ENCODE measurements around the gene ACAA1. TPM values are rescaled to one million over a fixed set of nuclear protein-coding genes. Genes with fewer than 3 reads are reported as not detected.

ACAA1 gene
- total and polyA plus RNA-seq, 4 donors = 220 to 410 (median 340) TPM

- TF ChIP-seq EGR1 (IDR thresholded peaks at IDR 0.05; ENCODE audit: low read depth in 2 of 2) (no peak), JUND (IDR thresholded peaks at IDR 0.05) (no peak), RAD21 (IDR thresholded peaks at IDR 0.05) (no peak), NR2F2 (IDR thresholded peaks at IDR 0.05) (no peak), HNF4G (IDR thresholded peaks at IDR 0.05) (no peak), ATF3 (IDR thresholded peaks at IDR 0.05) (no peak), YY1 (IDR thresholded peaks at IDR 0.05) (no peak), REST (IDR thresholded peaks at IDR 0.05) (no peak), TAF1 (conservative IDR thresholded peaks at IDR 0.05) (no peak), FOXA2 (IDR thresholded peaks at IDR 0.05) (no peak), FOXA1 (IDR thresholded peaks at IDR 0.05) (no peak), GABPA (IDR thresholded peaks at IDR 0.05 in 1 of 2, conservative IDR thresholded peaks at IDR 0.05 in 1 of 2) (no peak), RXRA (IDR thresholded peaks at IDR 0.05) (no peak), SP1 (IDR thresholded peaks at IDR 0.05) (no peak), HNF4A (conservative IDR thresholded peaks at IDR 0.05) (no peak), ZBTB33 (IDR thresholded peaks at IDR 0.05) (no peak)
- TF ChIP-seq, protein P1, sequence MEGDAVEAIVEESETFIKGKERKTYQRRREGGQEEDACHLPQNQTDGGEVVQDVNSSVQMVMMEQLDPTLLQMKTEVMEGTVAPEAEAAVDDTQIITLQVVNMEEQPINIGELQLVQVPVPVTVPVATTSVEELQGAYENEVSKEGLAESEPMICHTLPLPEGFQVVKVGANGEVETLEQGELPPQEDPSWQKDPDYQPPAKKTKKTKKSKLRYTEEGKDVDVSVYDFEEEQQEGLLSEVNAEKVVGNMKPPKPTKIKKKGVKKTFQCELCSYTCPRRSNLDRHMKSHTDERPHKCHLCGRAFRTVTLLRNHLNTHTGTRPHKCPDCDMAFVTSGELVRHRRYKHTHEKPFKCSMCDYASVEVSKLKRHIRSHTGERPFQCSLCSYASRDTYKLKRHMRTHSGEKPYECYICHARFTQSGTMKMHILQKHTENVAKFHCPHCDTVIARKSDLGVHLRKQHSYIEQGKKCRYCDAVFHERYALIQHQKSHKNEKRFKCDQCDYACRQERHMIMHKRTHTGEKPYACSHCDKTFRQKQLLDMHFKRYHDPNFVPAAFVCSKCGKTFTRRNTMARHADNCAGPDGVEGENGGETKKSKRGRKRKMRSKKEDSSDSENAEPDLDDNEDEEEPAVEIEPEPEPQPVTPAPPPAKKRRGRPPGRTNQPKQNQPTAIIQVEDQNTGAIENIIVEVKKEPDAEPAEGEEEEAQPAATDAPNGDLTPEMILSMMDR (IDR thresholded peaks at IDR 0.05; ENCODE audit: low read depth, low read length, missing input control) = no peak
- TF ChIP-seq, protein P2, sequence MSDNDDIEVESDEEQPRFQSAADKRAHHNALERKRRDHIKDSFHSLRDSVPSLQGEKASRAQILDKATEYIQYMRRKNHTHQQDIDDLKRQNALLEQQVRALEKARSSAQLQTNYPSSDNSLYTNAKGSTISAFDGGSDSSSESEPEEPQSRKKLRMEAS (IDR thresholded peaks at IDR 0.05) = no peak
- H3K4me1 ChIP-seq (ENCODE audit: control insufficient read depth in 4 of 4, insufficient read depth in 4 of 4, low read length in 3 of 4) = peaks cover 0 to 20% (median 11%) of the 10 kb centered on the region in 4 donors
- 82% methylated on average over 13 of the region's 13 CpGs for WGBS
- no peaks in the 10 kb centered on the region for H3K27me3 ChIP-seq (ENCODE audit: control insufficient read depth in 4 of 4, insufficient read depth in 4 of 4, low read length in 3 of 4)
- H3K4me3 ChIP-seq (ENCODE audit: low read depth in 1 of 3, low read length in 3 of 3) = no peak overlapping the region
- H3K9ac ChIP-seq (ENCODE audit: low read depth in 1 of 2, low read length in 2 of 2) = no peak overlapping the region
- DNase-seq (ENCODE audit: low spot score) = no peak
- peaks cover 2 to 4% (median 3%) of the 10 kb centered on the region in 4 donors for H3K36me3 ChIP-seq (ENCODE audit: control insufficient read depth in 4 of 4, insufficient read depth in 3 of 4, low read depth in 1 of 4, low read length in 3 of 4)
- H3K27ac ChIP-seq (ENCODE audit: low read depth in 1 of 2, low read length in 2 of 2) = no peak overlapping the region
- no peaks in the 10 kb centered on the region for H3K9me3 ChIP-seq (ENCODE audit: control insufficient read depth in 4 of 4, low read length in 3 of 4)
Measured at GRCh38 chr3:38114875-38115644, 21.9 kb downstream of the ACAA1 start.

All from liver (tissue), 9 donors.